Fibroblast of pulmonary artery (primary cell): ENCODE results near the gene GJA5.

Experiments used
- DNase-seq: peaks from one replicate; pipeline ENCODE4 v3.0.0-alpha.2; 2010; ENCODE audit warnings: low read depth
- H3K4me3 ChIP-seq: replicated peaks from 2 replicates; pipeline ENCODE4 v1.5.1; 2011; ENCODE audit warnings: low read depth, mild to moderate bottlenecking, control low read depth, low read length, moderate library complexity
- CTCF ChIP-seq: IDR thresholded peaks from 2 replicates; pipeline ENCODE4 v1.5.1; 2011; ENCODE audit warnings: mild to moderate bottlenecking, control low read depth, low read length, inconsistent platforms; ENCODE audit errors: missing control alignments

The GJA5 gene

GRCh38 chr1:147721716-147722115 lies 38.7 kb downstream of the GJA5 start:
- DNase-seq, result peak; percentile 35

DNA sequence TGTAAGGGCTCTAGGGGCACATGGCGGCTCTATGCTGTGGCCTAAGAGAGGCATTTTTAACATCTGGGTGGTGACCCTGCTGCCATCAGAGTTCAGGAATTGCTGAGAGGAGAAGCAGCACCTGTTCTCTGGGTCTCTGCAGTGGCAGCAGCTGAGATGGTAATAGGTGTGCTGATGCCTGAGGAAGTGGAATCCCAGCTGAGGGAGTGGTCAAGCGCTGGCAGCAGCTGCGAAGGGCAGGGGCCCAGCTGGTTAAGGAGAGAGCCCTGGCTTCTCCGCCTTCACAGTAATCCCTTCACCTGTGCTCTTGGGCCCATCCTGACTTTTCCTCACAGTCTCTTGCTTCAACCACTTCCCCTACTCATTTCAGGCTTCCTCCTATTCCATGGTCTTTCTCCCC lies 39.8 kb downstream of the GJA5 start:
- no peak overlapping the region for H3K4me3 ChIP-seq
- DNase-seq, result no peak

More at GRCh38 chr1:147721716-147722115, 38.7 kb downstream of the GJA5 start:
- H3K4me3 ChIP-seq, result no peak overlapping the region
- no peak for TF ChIP-seq CTCF

DNA sequence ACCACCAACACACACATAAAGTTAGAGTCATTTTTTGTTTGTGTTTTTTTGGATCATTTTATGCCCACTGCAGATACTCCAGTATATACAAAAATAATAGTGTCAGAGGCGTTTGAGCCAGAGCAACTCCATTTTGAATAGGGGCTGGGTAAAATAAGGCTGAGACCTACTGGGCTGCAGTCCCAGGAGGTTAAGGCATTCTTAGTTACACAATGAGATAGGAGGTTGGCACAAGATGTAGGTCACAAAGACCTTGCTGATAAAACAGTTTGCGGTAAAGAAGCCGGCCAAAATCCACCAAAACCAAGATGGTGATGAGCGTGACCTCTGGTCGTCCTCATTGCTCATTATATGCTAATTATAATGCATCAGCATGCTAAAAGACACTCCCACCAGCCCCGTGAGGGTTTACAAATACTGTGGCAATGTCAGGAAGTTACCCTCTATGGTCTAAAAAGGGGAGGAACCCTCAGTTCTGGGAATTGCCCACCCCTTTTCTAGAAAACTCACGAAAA lies 40.6 kb downstream of the GJA5 start:
- no peak for DNase-seq
- TF ChIP-seq CTCF, result no peak

More for the DNA sequence above, 39.8 kb downstream of the GJA5 start:
- TF ChIP-seq CTCF, result no peak

GRCh38 chr1:147719029-147719698 lies 41.2 kb downstream of the GJA5 start:
- H3K4me3 ChIP-seq, result no peak overlapping the region
- DNase-seq, result no peak
- TF ChIP-seq CTCF, result no peak

More for the DNA sequence above, 40.6 kb downstream of the GJA5 start:
- no peak overlapping the region for H3K4me3 ChIP-seq

DNA sequence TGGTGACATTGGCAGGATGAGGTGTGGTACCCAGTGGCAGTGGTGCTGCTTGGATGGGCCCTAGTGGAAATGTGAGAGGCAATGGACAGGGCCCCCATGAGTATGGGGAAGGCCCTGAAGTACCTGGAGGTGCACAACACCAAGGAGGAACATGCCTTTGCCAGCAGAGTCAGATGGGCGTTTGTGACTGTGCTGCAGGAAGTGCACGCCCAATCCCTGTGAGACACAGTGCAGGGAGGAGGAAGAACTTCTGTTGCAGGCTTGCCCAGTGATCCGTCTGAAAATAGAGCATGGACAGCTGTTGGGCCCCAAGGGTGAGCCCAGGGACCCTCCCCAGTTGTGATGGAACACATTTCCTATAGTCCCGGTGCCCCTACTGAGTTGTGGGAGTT lies 42.7 kb downstream of the GJA5 start:
- TF ChIP-seq CTCF, result no peak
- no peak for DNase-seq
- H3K4me3 ChIP-seq, result no peak overlapping the region

DNA sequence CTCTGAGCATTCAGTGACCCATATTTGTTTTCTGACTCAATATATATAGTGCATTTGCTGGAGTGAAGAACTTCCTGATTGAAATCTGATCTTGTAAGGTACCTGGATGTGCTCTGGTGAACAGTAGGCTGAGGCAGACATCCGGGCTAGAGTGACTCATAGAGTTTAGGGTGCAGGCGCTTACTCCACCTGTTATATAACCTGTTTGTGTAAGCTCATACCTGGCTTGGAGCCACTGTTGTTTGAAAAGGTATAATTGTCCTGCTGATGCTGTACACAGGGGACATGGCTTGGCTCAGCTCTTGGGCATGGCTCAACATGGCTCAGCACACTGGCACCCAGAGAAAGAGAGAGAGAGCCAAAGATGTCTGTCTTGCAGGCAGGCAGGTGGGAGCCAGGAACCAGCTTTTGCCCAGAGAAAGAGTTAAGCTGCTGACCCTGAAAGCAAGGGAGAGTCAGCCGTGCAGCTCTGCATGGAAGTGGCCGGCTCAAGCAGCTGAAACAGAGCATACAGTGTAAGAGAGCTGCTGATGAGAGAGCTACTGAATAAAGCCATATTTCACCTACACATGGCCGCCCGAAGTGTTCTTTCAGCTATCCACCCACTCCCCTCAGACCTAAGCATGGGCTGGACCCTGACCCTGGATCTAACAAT lies 43.2 kb downstream of the GJA5 start:
- TF ChIP-seq CTCF, result no peak
- H3K4me3 ChIP-seq, result no peak overlapping the region
- DNase-seq, result no peak
